HG03571 (cell line): ENCODE data around the gene MARCHF7.
"Not testable (repeated sequence)": the region's sequence is repeated elsewhere in the genome, so short reads cannot be mapped to it uniquely, and the experiment has no call there.

Source experiments
- ATAC-seq: cut with Tn5 transposase; IDR thresholded peaks from one replicate; pipeline ENCODE4 v1.9.1; 2021; ENCODE audit not compliant: unreplicated experiment

The MARCHF7 gene

DNA sequence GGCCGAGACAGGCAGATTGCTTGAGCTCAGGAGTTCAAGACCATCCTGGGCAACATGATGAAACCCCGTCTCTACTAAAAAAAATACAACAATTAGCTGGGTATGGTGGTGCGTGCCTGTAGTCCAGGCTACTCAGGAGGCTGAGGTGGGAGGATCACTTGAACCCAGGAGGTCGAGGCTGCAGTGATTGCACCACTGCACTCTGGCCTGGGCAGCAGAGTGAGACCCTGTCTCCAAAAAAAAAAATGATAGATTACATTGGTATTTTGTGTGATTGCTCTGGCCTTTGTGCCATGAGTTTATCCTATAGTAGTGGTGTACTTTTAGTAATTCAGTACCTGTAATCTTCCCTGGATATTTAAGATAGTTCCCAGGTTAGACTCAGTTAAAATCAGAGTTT is 4.1 kb downstream of the MARCHF7 start:
- ATAC-seq: not testable (repeated sequence)

DNA sequence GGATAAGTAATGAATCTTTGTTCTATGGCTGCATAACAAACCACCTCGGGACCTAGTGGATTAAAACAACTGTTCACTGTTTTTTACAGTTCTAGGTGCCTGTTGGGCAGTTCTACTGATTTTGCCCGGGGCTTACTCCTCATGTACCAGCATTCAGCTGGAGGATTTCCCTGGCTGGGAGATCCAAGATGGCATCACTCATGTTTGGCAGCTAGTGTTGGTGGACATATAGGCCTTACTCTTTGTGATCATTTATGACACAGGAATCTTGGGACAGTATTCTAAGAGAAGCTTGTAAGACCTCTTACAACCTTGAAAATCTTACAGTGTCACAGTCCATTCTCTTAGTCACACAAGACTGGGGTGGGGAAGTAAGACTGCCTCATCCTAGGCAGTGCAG is 4.6 kb downstream of the MARCHF7 start:
- no peak for ATAC-seq

GRCh38 chr2:159720676-159721075 is 8.4 kb downstream of the MARCHF7 start:
- ATAC-seq: no peak

GRCh38 chr2:159722580-159722979 is 10.3 kb downstream of the MARCHF7 start:
- ATAC-seq: no peak

DNA sequence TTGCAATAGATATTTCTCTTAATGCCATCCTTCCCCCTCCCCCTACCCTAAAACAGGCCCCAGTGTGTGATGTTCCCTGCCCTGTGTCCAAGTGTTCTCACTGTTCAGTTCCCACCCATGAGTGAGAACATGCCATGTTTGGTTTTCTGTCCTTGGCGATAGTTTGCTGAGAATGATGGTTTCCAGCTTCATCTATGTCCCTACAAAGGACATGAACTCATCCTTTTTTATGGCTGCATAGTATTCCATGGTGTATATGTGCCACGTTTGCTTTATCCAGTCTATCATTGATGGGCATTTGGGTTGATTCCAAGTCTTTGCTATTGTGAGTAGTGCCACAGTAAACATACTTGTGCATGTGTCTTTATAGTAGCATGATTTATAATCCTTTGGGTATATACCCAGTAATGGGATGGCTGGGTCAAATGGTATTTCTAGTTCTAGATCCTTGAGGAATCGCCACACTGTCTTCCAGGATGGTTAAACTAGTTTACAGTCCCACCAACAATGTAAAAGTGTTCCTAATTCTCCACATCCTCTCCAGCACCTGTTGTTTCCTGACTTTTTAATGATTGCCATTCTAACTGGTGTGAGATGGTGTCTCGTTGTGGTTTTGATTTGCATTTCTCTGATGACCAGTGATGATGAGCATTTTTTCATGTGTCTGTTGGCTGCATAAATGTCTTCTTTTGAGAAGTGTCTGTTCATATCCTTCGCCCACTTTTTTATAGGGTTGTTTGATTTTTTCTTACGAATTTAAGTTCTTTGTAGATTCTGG is 12.7 kb downstream of the MARCHF7 start:
- not testable (repeated sequence) for ATAC-seq

DNA sequence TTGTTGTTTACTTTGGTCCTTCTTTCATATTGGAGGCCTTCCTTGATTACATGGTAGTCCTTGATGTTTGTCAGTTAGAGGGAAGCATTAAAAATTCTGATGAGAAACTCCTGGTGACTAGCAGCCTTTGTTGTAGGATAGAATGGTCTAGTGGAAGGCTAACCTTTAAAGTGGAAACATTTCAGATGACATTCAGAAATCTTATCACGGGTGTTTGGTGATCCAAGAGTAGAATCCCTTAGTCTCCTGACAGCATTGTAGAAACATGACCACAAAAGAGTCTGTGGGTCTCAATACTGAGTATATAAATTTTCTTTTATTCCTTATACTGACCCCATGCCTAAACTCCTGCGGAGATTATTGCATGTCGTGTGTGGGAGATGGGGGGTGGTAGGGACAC is 13.4 kb downstream of the MARCHF7 start:
- no peak for ATAC-seq

DNA sequence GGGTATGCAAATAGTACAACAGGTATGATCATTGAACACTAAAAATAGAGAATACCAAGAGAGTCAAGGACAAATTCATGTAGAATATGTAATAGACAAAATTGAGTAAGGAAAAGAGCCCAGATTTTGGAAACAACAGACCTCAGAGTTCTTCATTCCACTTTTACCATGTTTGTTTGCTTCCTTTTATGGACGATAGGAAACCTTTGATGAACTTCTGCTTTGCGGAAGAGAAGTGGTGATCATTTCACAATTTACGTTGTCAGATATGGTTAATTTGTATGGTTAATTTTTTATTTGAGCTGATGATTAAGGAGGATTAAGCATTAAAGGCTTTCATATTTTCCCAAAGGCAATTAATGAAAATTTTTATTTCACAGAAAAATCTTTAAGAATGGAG is 16.3 kb downstream of the MARCHF7 start:
- ATAC-seq: no peak

- no peak for ATAC-seq
Observed at GRCh38 chr2:159735648-159736047, 23.3 kb downstream of the MARCHF7 start.

DNA sequence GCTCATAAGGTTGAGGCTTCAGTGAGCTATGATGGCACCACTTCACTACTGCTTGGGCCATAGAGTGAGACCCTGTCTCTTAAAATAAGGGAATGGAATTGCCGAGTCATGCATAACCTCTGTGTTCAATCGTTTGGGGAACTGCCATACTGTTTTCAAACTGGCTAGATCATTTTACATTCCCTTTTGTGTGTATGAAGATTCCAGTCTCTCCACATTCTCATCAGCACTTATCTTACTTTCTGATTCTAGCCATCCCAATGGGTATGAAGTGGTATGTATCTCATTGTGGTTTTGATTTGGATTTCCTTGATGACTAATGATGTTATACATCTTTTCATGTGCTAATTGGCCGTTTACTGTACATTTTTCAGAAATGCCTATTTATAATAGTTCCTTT is 23.7 kb downstream of the MARCHF7 start:
- ATAC-seq: no peak

DNA sequence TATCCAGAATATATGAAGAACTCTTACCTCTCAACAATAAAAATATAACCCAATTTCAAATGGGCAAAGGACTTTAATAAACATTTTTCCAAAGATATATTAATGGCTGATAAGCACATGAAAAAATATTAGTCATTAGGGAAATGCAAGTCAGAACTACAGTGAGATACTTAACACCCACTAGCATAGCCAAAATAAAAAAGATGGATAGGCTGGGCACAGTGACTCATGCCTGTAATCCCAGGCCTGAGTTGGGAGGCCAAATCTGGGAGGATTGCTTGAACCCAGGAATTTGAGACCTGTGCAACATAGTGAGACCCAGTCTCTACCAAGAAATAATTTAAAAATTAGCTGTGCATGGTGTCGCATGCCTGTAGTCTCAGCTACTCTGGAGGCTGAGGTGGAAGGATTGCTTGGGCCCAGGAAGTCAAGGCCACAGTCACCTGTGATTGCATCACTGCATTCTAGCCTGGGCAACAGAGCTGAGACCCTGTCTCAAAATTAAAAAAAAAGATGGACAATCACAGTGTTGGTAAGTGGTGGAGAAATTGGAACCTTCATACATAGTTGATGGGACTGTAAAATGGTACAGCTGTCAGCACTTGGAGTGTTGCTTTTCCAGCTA is 25.1 kb downstream of the MARCHF7 start:
- no peak for ATAC-seq

- no peak for ATAC-seq
Observed at GRCh38 chr2:159737917-159738296, 25.6 kb downstream of the MARCHF7 start.

DNA sequence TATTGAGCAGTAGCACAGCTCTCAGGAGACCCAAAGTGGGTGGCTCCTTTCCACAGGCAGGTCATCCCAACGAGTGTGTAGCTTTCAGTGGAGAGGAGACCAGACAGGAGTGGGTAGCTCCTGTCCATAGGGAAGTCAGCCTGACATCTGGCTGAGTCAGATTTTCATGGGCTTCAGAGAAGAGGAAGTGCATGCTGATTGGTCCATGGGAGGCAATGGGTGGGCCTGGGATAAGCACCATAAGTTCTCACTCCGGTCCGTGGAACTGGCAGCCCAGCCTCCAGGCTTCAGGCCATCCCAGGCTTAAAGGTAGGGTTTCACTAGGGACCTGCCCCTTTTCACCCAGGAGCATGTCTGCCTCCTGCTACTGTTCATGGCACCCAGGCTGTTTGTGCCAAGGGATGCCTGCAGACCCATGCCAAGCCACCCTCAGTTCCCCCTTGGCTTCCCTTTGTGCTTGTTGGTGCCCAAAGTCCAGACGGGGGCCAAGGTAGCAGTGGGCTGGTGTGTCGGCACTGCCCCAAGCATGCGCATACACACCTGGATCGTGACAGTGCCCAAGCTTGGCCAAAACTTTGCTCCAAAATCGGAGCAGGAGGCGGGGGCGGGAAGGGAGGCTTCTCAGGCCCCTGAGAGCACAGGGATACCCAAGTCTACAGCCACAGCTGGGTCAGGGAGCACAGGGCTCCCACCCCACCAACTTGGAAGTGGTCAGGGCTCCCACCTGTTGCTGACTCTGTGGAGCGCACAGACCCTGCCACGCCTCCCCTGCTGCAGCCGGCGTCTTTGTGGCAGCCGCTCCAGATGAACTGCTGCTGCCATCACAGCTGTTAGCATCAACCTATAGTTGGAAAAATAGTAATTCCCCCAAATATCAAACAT is 26.4 kb downstream of the MARCHF7 start:
- ATAC-seq: no peak

- no peak for ATAC-seq
Observed at GRCh38 chr2:159742846-159743245, 30.5 kb downstream of the MARCHF7 start.

DNA sequence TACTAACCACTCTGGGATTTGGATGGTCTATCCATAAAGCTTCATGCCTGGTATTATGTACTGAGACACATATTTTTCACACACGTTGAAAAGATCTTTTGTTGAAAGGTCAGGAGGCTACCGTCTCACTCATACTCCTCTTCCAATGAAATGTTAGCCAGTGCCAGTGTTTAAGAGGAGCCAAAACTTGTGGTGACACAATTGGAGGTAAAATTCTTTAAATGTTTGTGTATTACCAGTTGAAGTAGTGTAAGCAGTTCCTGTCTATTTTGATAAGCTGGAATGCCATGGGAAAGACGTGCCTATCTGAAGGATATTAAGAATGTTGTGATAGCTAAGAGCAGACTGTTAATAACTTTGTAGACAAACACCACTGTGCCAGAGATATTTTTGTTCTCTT is 32.1 kb downstream of the MARCHF7 start:
- ATAC-seq: no peak

DNA sequence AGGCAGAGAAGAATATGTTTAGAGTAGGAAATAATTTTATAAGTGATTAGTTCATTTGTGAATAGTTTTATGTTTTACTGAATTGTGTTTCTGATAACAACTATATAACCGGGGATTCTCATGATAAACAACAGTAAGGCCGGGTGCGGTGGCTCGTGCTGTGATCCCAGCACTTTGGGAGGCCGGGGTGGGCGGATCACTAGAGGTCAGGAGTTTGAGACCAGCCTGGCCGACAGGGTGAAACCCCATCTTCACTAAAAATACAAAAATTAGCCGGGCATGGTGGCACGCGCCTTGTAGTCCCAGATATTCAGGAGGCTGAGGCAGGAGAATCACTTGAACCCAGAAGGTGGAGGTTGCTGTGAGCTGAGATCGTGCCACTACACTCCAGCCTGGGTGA is 32.9 kb downstream of the MARCHF7 start:
- ATAC-seq: not testable (repeated sequence)

- ATAC-seq: no peak
Observed at GRCh38 chr2:159748089-159748488, 35.8 kb downstream of the MARCHF7 start.

GRCh38 chr2:159750873-159751272 is 38.6 kb downstream of the MARCHF7 start:
- ATAC-seq: no peak

DNA sequence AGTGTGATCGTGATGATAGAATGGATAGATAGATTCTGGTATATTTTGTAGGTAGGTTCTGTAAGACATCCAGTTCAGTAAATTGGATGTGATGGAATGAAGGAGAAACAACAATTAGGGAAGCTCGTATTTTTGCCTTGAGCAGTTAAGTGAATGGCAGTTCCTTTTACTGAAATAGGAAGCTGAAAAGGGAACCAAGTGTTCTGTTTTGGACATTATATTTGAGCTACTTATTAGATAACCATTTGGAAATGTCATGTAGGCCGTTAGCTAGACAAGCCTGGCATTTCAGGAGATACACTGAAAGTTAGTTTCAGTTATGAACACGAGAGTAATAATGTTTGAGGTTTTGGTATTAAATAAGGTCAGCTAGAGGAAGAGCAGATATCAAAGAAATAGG is 41.5 kb downstream of the MARCHF7 start:
- no peak for ATAC-seq

DNA sequence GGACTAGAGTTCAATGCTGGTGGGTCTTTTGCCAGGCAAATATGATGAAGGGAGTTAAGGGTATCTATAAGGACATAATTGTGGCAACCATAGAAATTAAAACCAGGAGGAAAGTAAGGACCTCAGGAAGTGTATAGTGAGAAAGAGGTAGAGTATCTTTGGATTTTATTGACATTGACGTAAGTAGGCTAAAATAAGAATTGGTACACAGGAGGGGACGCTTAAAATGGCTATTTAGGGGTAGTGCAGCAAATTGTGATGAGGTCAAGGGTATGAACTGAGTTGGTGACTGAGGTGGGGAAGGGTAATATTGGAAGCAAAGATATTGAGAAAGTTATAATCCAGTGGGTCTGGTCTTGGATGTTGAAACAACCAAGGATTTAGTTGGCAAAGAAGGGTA is 42.7 kb downstream of the MARCHF7 start:
- ATAC-seq: no peak

DNA sequence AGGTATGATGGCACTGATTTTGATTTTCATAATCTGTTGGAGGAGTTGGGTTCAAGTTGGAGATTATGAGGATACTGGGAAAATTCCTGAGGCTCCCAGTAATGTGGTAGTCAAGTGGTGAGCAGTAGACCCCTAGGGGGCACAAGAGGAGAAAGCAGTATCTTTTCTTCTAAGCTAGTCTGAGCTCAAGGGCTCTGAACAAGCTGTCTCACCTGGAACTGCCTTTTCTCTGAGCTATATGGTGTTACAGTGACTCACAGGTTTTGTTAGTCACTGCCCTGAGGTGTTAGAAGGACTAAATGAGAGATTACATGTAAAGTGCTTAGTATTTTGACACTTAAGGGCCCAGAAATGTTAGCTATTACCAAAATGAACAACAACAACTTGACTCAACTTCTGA is 43.5 kb downstream of the MARCHF7 start:
- no peak for ATAC-seq

DNA sequence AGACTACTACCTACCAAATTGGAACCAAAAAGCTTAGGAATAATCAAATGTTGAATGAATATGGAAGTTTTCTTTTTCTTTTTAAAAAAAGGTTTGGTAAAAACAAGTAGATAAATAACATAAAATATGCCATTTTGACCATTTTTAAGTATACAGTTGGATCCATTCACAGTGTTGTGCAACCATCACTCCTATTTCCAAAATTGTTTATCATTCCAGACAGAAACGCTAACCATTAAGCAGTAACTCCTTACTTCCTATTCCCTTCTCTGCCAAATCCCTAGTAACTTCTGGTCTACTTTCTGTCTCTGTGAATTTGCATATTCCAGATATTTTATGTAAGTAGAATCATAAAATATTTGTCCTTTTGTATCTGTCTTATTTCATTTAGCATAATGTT is 45.9 kb downstream of the MARCHF7 start:
- ATAC-seq: no peak

GRCh38 chr2:159758686-159759085 is 46.4 kb downstream of the MARCHF7 start:
- ATAC-seq: no peak
